Measurements from ENCODE around the gene TBC1D12.

- no peak for TF ChIP-seq CTCF (IDR thresholded peaks at IDR 0.05)
- TF ChIP-seq POLR2A (IDR thresholded peaks at IDR 0.05), result no peak
These were observed 48.4 kb downstream of the TBC1D12 start for GRCh38 chr10:94450782-94451181.

All from testis (tissue), 2 donors.